GM12873 (cell line): ENCODE measurements around the gene PRPF40B.

Source experiments
- TF ChIP-seq, protein P1 (sequence below): IDR thresholded peaks from 2 replicates; pipeline ENCODE4 v1.5.1; 2012; ENCODE audit warnings: low read depth, mild to moderate bottlenecking, moderate library complexity, low read length, control low read depth; ENCODE audit not compliant: insufficient read depth; ENCODE audit errors: missing control alignments

PRPF40B gene

DNA sequence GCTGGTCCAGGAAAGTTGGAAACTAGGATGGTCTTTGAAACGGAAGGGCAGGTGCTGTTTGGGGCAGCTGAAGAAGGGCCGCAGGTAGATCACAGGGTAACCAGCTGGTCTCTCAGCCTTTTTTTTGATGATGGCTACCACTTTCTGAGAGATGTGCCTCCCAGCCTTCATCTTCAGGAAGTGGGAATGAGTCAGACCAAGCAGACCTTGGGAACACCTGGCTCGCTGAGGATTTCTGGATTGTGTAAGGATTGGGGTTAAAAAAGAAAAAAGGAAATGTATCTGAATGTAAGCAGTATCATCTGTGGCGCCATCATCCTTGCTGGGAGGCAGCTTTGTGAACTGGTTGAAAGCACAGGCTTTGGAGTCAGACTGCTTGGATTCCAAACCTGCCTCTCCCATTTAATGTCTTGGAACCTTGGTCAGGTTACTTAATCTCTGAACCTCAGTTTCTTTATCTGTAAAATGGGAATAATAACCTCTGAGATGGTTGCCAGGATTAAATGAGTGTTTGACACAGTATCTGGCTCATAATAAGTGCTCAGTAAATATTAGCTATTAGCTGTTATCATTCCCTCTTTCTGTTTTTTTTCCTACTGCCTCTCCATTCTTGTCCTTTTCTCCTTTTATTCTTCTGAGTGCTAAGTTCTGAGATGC, 1.7 kb downstream of the PRPF40B start:
- TF ChIP-seq, protein P1, sequence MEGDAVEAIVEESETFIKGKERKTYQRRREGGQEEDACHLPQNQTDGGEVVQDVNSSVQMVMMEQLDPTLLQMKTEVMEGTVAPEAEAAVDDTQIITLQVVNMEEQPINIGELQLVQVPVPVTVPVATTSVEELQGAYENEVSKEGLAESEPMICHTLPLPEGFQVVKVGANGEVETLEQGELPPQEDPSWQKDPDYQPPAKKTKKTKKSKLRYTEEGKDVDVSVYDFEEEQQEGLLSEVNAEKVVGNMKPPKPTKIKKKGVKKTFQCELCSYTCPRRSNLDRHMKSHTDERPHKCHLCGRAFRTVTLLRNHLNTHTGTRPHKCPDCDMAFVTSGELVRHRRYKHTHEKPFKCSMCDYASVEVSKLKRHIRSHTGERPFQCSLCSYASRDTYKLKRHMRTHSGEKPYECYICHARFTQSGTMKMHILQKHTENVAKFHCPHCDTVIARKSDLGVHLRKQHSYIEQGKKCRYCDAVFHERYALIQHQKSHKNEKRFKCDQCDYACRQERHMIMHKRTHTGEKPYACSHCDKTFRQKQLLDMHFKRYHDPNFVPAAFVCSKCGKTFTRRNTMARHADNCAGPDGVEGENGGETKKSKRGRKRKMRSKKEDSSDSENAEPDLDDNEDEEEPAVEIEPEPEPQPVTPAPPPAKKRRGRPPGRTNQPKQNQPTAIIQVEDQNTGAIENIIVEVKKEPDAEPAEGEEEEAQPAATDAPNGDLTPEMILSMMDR, result no peak

DNA sequence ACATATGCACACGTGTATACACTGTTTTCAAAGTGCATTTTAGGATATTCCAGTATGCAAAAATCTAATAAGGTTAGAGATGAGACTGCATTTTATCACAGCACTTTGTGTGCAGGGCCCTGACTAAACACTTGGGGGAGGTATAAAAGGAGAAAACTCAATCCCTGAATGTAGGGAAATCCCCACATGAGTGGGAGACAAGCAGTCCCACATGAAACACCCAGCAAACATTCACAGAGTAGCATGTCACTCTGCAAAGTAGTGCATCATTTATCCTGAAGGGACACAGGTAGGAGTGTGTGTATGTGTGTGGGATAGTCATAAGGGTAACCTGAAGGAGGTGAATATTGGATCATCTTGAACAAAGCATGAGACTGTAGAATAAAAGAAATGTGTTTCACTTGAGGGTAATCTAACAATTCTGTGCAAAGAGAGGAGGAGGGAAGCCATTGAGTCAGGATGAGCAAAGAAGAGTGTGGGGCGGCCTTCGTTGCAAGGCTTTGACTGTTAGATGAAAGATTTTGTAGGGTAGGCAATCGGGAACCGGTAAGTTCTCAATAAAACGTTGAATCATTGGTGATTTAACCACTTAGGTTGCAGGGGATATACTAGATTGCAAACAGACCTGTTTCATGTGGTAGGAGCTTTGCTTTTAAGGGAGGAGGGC, 2.9 kb downstream of the PRPF40B start:
- TF ChIP-seq, protein P1, result peak; percentile 30

DNA sequence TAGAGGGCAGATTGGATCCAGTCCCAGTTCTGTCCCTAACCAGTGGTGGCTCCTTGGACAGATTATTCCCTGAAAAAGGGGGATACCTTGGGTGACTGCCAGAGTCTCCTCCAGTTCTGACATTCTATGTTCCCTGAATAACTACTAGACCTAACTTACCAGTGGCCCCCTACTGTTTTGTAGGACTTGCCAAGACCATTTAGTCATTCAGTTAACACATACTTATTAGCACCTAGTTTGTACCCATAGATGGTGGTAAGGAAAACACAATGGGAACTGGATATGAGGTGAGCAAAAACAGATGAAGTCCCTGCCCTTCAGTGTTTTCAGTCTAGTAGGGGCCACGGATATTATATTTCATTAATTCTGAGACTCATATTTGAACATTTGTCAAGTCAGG, 3.5 kb downstream of the PRPF40B start:
- TF ChIP-seq, protein P1, result no peak

DNA sequence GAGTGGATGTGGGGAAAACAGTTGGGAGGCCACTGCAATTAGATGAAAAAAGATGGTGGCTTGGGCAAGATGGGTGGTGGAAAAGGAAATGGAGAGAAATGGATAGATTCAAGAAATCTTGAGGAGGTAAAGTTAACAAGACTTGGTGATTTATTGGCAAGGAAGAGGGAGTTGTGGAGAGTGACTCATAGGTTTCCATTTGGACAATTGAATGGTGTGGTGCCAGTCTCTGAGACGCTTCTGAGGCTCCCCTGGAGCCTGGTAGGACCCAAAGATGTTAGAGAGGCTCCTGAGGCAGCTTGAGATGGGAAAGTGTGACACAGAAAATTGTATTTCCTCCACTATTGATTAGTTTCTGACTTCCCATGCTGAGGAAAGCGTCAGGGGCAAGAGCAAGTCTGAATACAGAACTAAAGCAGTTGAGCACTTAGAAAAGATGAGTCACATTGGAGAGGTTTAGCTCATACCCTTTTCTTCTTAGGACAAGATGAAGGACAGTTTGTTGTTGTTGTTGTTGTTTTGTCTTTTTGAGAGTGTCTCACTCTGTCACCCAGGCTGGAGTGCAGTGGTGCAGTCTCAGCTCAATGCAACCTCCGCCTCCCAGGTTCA, 4.5 kb downstream of the PRPF40B start:
- TF ChIP-seq, protein P1, result no peak

DNA sequence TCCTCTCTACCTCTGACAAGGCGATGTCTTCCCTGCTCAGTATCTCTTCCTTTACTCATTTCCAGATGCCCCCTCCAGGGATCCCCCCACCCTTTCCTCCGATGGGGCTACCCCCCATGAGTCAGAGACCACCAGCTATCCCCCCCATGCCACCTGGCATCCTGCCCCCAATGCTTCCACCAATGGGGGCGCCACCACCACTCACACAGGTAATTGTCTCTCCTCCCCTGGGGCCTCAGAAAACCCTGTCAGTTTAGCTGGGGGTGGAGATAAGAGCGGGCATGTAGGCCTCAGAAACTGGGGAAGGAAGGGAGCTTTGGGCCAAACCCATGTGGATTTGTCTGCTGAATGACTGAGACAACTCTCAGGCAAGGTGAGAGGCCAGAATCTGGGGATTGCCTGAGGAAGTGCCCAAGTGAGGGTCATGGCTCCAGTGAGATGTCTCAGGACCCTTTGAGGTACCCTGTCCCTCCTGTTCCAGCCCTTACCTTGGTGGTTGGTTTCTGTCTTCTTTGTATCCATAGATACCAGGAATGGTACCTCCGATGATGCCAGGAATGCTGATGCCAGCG, 8.1 kb downstream of the PRPF40B start:
- TF ChIP-seq, protein P1, result no peak

DNA sequence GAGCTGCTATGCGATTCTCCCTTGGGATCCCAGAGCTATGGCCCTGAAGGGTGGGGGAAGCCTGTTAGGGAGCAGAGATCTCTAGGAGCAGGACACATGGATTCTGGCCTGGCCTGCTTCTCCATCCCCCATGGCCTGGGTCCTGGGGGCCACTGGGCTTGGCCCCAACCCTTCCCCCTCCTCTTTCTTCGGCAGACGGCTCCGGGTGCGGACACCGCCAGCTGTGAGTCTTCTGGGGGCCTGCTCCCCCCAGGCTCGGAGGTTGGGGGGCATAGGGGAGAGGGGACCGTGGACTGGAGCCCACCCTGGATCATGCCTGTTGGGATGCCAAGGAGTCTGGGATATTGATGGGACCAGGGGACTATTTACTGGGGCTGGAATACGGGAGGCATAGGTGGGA, 9.0 kb downstream of the PRPF40B start:
- TF ChIP-seq, protein P1, result no peak
